Stimulated activated CD8-positive, alpha-beta memory T cell treated with anti-CD3 and anti-CD28 coated beads, Interleukin-15, amount 100 ng/mL, for 1 hour (primary cell): ENCODE results near the gene BRD7.

Source experiments
- DNase-seq: peaks from one replicate; pipeline ENCODE4 v3.0.0-alpha.2; 2020; ENCODE audit warnings: low read depth

BRD7 gene

DNA sequence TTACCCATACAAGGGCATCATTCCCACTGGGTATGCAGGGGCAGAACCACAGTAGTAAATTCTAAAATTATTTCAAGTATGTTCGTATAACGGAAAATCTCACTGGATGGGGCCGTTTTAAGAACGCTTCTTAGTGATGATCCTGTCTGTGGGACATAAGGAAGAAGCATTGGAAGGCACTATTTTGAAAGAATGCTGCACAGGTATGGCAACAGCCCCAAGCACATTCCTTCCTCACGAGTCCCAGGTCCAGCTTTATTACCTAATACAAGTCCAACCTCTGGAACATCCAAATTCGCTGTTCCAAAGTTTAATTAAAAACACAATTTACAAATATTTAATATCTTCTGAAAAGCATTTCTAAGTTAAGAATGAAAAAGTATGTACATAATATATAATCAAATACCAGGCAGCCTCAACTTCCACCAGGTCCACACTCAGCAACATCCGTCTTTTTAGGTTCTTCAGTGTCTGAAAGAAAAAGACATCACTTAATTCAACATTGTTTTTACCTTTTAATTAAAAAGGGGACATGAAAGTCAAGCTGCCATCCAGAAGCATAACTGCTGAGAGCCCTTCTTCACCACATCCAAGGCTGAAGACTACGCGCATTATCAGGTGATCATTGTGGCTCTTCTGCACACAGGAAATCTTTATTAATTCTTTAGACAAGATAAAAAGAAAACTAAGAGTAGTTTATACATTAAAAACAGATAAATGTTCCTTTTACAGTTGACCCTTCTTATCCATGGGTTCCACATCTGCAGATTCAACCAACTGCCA lies 49.8 kb downstream of the BRD7 start:
- no peak for DNase-seq

GRCh38 chr16:50316848-50317630 lies 51.7 kb downstream of the BRD7 start:
- DNase-seq = no peak

DNA sequence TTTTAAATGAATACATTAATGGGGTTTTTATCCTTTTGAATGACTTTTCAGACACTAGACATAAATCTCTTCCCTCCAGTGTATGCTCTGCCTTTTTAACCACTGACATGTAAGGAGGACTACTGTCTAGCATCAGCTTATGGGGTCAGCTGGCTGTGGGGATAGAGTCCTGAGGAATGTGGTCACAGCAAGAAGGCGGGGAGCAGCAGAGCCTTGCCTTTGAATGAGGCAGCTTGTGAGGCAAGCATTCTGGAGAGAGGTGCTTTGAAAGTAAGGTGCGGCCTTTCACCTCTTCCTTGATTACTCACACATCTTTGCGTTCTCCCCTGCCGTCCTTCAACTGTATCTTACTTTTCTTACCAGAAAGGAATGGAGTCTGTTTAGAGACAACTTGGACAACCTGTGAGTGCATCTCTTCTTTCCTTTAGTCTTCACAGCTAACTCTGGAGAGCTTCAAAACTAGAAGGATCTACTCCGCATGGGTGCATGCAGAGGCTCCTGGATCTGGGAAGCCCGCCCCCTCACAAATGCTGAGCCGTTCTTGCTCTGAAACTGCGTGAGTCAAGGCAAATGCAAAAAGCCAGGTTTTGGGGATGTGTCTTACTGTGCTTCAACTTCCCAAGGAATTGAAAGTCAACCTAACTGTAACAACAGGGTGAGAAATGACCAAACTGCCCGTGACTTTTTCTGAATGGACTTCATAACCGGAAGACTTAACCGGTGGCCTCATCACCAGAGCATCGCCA lies 52.5 kb downstream of the BRD7 start:
- no peak for DNase-seq

GRCh38 chr16:50315346-50315997 lies 53.3 kb downstream of the BRD7 start:
- DNase-seq = no peak

DNA sequence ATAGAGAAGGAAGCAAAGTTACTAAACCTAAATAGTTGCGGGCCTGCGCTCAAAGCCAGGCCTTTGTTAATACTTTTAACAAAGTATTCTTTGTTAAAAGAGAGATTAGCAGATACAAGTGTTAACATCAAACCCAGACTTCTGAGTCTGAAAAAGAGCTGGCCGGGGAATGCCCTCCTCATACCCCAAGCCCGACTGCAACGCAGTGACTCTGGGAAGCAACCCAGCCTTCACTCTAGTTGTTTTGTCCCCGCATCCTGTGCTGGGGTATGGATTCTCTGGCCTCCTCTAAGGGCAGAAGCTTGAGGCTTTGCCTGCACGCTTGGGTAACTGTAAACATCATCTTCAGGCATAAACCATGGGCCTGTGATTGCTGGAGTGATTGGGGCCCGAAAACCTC lies 54.1 kb downstream of the BRD7 start:
- DNase-seq = no peak

- peak; percentile 9 for DNase-seq
Observed at GRCh38 chr16:50313596-50314478, 55.0 kb downstream of the BRD7 start.

- DNase-seq = no peak
Observed at GRCh38 chr16:50311891-50312501, 56.8 kb downstream of the BRD7 start.

GRCh38 chr16:50311134-50311528 lies 57.7 kb downstream of the BRD7 start:
- DNase-seq = no peak

GRCh38 chr16:50310308-50311133 lies 58.3 kb downstream of the BRD7 start:
- DNase-seq = no peak

DNA sequence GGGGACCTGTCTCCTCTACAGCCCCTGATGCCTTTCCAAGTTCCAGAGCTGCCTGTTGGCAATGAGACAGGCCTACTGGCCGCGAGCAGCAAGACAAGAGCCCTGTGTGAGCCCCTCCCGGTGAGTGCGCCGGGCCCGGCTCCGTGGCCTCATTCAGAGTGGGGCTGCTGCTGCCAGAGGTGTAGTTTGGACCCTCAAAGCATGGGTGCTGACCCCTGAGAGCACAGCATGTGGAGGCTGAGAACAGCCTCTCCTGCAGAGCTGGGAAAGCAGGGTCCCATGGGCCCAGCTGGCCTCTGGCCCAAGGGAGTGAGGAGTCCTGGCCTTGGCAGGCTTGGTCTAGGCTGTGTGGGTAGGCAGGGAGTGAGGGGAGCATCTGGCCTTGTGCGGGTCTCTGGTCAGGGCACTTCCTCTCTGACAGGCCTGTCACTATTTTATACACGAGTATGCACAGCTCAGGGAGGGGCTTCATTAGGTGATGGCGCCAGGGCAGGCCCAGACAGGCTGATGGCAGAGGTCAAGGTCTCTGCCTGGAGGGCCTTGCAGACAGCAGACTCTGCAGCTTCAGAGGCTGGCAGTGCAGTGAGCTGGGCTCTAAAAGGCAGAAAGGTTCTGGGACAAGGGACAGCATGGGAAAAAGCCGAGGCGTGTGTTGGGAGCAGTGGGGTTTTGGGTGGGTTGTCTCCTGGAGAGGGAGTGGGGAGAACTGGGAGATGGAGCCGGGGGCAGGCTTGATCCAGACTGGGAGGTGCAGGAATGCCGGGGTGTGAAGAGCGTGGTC lies 59.1 kb downstream of the BRD7 start:
- DNase-seq = no peak

- no peak for DNase-seq
Observed at GRCh38 chr16:50309156-50309526, 59.6 kb downstream of the BRD7 start.

DNA sequence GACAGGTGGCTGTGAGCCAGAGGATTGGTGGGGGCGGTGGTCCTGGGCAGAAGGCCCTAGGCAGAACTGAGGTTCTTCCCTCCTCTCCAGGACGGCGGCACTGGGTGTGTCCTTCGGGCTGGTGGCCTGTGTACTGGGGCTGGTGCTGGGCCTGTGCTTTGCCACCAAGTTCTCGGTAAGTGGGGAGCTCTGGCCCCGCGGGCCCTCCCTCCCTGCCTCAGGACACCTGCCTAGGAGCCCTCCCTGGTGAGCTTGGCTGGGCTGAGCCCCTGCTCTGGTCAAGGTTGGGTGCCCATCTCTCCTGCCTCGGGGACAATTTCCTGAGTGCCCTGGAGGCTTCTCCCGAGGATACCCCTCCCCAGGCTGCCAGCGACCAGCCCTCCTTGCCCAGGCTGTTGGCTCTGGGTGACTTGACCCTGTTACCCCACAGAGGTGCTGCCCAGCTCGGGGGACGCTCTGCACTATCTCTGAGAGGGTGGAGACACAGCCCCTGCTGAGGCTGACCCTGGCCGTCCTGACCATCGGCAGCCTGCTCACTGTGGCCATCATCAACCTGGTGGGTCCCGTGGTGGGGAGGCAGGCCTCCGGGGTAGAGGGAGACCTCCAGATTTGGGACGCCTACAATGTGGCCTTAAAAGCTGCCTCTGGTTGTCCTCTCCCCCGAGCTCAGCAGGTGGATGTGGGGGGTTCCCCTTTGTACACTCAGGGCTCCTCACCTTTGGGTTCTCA lies 60.4 kb downstream of the BRD7 start:
- no peak for DNase-seq

DNA sequence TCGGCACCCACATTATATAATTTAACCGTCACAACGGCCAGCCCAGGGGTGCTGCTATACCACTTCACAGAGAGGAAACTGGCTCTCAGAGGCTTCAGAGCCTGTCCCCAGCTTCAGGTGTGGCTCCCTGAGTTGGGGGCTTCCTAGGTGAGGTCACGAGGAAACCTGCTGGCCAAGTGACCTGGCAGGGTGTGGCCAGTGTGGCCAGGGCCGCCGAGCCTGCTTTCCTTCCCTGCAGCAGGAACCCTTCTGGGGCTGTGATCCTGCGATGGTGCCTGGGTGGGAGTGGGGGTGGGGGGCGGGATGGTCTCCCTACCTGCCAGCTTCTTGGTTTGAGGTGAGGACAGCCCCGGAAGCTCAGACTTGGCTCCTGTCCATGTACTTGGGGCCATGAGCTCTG lies 62.5 kb downstream of the BRD7 start:
- no peak for DNase-seq

DNA sequence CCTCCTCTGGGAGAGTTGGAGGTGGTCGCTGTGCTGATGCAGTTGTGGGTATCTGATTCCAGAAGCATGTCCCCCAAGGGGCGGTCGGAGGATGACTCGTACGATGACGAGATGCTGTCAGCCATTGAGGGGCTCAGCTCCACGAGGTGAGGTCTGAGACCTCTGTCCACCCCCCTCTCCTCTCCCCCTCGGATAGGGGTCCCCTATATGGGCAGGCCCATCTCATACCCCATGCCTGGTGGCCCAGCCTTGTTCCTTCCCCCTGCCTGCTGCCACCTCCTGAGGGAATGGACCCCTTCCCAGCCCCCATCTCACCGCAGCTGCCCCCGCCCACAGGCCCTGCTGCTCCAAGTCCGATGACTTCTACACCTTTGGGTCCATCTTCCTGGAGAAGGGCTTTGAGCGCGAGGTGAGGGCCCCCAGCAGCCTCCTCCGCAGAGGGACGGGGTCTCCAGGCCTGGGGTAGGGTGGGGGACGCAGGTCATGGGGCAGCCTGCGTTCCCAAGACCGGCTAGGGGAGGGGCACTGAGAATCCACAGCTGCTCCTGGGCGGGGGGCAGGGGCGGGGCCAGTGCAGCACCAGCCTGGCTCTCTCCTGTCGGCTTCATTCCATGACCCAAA lies 63.2 kb downstream of the BRD7 start:
- DNase-seq = no peak

GRCh38 chr16:50304467-50305440 lies 64.0 kb downstream of the BRD7 start:
- no peak for DNase-seq

DNA sequence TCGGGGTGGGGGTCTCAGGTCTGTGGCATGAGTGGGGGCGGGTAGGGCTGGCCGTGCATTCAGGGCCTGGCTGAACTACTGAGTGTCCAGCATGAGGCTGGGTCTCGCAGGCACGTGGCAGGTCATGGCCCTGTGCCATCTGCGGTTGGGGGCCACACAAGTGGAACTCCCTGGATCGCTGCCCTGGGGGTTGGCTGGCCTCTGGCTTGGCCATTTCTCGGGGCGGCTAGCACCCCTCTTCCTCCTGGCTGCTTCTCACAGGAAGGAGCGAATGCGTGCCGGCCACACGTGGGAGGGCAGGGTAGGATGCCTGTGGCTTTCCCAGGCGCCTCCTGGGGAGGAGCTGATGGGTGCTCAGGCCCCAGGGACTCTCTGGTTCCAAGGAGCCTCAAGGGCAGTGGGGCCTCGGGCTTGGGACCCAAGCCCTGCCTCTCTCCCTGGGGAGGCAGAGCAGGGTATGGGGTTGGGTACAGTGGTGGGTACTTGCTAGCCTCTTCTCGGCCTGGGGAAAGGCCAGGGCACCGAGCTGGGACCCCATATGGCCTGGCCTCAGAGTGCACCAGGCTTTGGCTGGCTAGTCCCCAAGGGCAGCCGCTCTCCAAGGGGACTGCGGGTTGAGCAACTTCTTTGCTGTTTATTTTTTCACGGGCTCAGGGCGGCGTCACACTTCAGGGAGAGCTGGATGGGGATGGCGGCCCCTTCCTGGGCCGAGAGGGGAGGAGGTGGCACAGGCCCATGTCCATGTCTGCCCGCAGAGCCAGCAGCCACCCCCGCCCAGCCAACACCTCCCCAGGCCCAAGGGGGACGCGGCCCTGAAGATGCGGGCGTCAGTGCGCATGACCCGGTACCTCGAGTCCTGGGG lies 65.0 kb downstream of the BRD7 start:
- no peak for DNase-seq
